Activated CD4-positive, alpha-beta T cell treated with anti-CD3 and anti-CD28 coated beads, Interleukin-2, amount 10 ng/mL, durations not matched to agents 7 days and 5 days (primary cell): ENCODE data around the gene NLGN3. TPM values are rescaled to one million over a fixed set of nuclear protein-coding genes. Genes with fewer than 3 reads are reported as not detected.

Source experiments
- CTCF ChIA-PET: fragments of 350-600 bp; sonication (Branson Sonifier 250); formaldehyde crosslinking; loops from one replicate; lab custom pipeline; 2021; ENCODE audit warnings: antibody characterized with exemption; lab: Charles Lee
- POLR2A ChIA-PET: fragments of 350-600 bp; sonication (Branson Sonifier 250); formaldehyde crosslinking; loops from one replicate; lab custom pipeline; 2021; ENCODE audit warnings: antibody characterized with exemption; lab: Charles Lee
- DNase-seq: peaks from one replicate; pipeline ENCODE4 v3.0.0-alpha.2; 2020
- H3K27ac Mint-ChIP-seq: one replicate; pipeline ENCODE4 v1.8.0; 2021; ENCODE audit warnings: mild to moderate bottlenecking, moderate library complexity, mixed read lengths
- H3K27me3 Mint-ChIP-seq: one replicate; pipeline ENCODE4 v1.8.0; 2021; ENCODE audit warnings: mixed read lengths
- H3K36me3 Mint-ChIP-seq: one replicate; pipeline ENCODE4 v1.8.0; 2021; ENCODE audit warnings: low read depth, mixed read lengths
- H3K4me1 Mint-ChIP-seq: one replicate; pipeline ENCODE4 v1.8.0; 2021; ENCODE audit warnings: mixed read lengths
- H3K4me3 Mint-ChIP-seq: one replicate; pipeline ENCODE4 v1.8.0; 2021; ENCODE audit warnings: mild to moderate bottlenecking, moderate library complexity, mixed read lengths
- H3K9me3 Mint-ChIP-seq: one replicate; pipeline ENCODE4 v1.8.0; 2021; ENCODE audit warnings: mixed read lengths
- total RNA-seq, 2 experiments: library from RNA; stranded (reverse); gene quantifications; one replicate each; pipeline ENCODE4 v1.2.3, GENCODE V29; 2021

The NLGN3 gene
- total RNA-seq, 2 experiments from 2014 or later, result 0.98 to 1.6 TPM

DNA sequence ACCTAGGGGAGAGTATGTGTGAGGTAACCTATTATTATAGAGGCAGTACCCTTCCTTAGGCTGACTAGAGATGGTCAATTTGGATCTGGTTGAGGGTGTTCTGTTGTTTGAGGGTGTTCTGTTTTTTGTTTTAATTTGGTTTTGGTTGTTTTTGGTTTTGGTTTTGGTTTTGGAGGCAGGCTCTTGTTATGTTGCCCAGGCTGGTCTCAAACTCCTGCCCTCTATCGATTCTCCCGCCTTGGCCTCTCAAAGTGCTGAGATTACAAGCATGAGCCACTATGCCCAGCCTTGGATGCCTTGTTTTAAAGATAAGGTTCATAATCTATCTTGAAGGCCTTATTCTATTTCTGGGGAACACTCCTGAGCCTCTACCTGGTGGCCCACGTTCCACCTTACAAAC lies 39.0 kb upstream of the NLGN3 start:
- Mint-ChIP-seq H3K9me3 (no peaks in the 10 kb centered on the region), H3K36me3 (peaks cover 63% of the 10 kb centered on the region)
- CTCF ChIA-PET, result no interaction called here

DNA sequence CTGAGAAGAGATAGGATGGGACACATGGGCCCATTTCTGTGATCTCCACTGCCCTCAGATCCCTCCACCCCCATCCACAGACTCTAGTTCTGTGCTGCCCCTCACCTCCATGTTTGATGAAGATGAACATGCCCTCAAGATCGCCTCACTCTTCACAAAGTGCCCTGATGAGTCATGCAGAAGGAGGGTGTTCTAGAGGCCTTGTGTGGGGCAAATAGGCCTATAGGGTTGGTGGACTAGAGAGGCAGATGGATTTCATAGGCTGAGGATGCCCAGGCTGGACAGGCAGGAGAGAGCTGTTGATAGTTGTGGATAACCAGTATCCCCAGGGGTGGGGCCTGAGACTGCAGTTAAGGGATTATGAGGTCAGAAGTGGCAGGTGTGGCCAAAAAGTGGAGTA lies 38.2 kb upstream of the NLGN3 start, which contains the start of gene CXorf65:
Gene CXorf65, minus strand, starts transcription at position 314 of the 400 bp plus-strand sequence. Its CDS starts 184 bp downstream, at position 130.
- POLR2A ChIA-PET, result no interaction called here
- CTCF ChIA-PET, result interaction anchor here (1.5 kb wide), 1 partner anchor 12 kb away, joined by 4 read pairs; the partner anchor contains the start of gene MED12
- peaks cover 59% of the 10 kb centered on the region for H3K4me1 Mint-ChIP-seq

More for the DNA sequence above, 39.0 kb upstream of the NLGN3 start:
- Mint-ChIP-seq H3K4me3 (peak overlapping the region; percentile 63), H3K4me1 (peaks cover 65% of the 10 kb centered on the region), H3K27ac (peak overlapping the region; percentile 88), H3K27me3 (no peaks in the 10 kb centered on the region)
- POLR2A ChIA-PET, result no interaction called here
- peak; percentile 25 for DNase-seq

DNA sequence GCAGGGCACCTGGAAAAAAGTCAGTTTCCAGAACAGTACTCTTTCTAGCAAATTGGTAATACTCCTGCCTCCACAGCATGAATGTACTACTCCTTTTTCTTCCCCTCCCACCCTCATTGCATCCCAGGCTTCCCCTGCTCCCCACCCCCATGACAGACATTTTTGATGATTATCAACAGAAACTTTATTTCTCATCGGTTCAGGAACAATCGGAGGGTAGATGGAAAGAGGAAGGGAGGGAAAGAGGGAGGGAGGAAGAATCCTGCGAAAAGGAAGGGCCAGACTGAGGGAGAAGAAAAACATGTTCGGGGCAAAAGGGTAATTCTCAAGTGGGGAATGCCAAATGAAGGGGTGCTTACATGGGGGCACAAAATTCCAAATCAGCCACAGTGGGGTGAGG lies 37.4 kb upstream of the NLGN3 start:
- H3K27ac Mint-ChIP-seq, result peak overlapping the region; percentile 99
- peak overlapping the region; percentile 98 for H3K4me3 Mint-ChIP-seq
- no peaks in the 10 kb centered on the region for H3K9me3 Mint-ChIP-seq
- no peak for DNase-seq
- peaks cover 70% of the 10 kb centered on the region for H3K36me3 Mint-ChIP-seq
- POLR2A ChIA-PET, result no interaction called here
- CTCF ChIA-PET, result interaction anchor here (1.3 to 1.5 kb wide), 2 partner anchors 11 to 23 kb away, joined by 3 to 4 read pairs; partner anchors contain the start of gene MED12
- H3K4me1 Mint-ChIP-seq, result peaks cover 57% of the 10 kb centered on the region
- H3K27me3 Mint-ChIP-seq, result no peaks in the 10 kb centered on the region

More for the DNA sequence above, 38.2 kb upstream of the NLGN3 start, which contains the start of gene CXorf65:
- Mint-ChIP-seq H3K27me3 (no peaks in the 10 kb centered on the region), H3K9me3 (no peaks in the 10 kb centered on the region), H3K4me3 (peak within 1 kb of the TSS; percentile 98), H3K36me3 (peaks cover 70% of the 10 kb centered on the region), H3K27ac (peak within 1 kb of the TSS; percentile 99)
- no peak for DNase-seq

DNA sequence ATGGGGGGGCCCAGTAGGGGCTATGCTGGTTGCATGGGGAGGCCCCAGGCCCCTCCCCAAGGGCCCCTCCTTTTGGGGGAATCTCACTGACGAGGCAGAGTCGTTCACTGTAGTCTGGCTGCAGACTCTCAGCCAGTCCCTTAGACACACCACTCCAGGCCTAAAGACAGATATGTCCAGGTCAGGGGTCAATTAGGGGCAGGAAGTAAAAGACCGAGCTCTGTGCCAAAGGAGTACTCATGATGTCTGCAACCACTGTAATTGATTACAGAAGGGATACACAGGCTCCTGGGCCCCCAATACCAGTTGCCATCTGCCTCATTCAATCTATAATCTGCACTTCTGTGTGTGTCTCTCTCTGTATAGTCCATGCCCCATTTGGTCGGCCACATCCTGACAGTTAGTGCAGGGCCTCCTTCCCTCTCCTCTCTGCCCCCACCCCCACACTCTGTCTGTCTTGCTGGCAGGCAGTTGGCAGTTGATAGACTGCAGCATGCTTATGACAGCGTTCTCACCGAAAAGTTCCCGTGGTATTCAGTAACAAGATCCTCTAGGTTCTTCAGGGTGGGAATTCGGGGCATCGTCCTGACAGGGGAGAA lies 36.8 kb upstream of the NLGN3 start:
- peak overlapping the region; percentile 98 for H3K4me3 Mint-ChIP-seq
- peaks cover 70% of the 10 kb centered on the region for H3K36me3 Mint-ChIP-seq
- POLR2A ChIA-PET, result no interaction called here
- no peaks in the 10 kb centered on the region for H3K9me3 Mint-ChIP-seq
- H3K4me1 Mint-ChIP-seq, result peaks cover 57% of the 10 kb centered on the region
- DNase-seq, result peak; percentile 65
- CTCF ChIA-PET, result interaction anchor here (1.3 to 1.5 kb wide), 2 partner anchors 11 to 22 kb away, joined by 3 to 4 read pairs; partner anchors contain the start of gene MED12
- peak overlapping the region; percentile 99 for H3K27ac Mint-ChIP-seq
- no peaks in the 10 kb centered on the region for H3K27me3 Mint-ChIP-seq

DNA sequence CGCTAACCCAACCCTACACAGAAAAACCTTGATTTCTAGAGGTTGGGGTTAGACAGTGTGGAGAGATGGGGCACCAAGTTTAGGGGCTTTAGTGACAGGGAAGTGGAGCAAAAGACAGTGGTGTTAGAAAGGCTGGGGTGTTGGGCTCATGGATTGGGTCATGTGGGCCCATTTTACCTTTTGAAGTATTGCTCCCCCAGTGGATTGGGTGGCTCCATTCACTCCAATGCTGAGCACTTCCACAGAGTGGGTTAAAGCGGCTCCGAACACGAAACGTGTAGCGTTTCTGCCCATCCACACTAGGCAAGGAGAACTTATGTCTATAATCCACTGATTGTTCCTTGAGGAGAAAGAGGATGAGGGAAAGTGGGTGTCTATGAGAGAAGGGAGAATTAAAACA lies 35.6 kb upstream of the NLGN3 start:
- POLR2A ChIA-PET, result no interaction called here
- H3K27me3 Mint-ChIP-seq, result no peaks in the 10 kb centered on the region
- peak; percentile 26 for DNase-seq
- peaks cover 66% of the 10 kb centered on the region for H3K36me3 Mint-ChIP-seq
- no peaks in the 10 kb centered on the region for H3K9me3 Mint-ChIP-seq
- H3K4me3 Mint-ChIP-seq, result peak overlapping the region; percentile 98
- H3K4me1 Mint-ChIP-seq, result peaks cover 52% of the 10 kb centered on the region
- CTCF ChIA-PET, result interaction anchor here (1.7 kb wide), 1 partner anchor 8 kb away, joined by 5 read pairs; no protein-coding TSS in a partner anchor
- peak overlapping the region; percentile 99 for H3K27ac Mint-ChIP-seq

DNA sequence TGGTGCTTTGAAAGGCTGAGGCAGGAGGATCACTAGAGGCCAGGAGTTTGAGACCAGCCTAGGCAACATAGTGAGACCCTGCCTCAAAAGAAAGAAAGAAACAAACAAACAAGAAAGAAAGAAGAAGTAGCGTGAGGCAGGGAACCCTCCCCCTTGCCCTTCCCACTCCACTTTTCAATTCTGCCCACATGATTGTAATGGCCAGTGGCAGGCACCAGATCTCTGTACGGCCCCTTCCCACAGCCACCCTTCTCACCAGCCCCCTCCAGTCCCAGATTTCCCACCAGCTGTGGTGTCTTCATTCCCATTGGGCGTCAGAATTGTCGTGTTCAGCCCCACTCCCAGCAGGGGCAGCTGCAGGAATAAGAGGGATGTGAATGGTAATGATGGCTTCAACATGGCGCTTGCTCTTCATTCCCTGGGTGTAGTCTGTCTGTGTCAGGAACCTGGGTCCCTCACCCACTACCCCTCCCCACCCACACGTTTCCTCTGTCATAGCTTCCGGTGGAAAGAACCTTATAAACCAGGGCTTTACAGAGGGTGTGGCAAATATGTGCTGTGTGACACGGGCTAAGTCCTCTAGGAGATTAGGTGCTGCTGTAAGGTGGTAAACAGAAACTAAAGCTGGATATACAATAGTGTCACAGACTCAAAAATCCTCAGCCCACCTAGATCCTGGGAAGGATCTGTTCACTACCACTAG lies 33.3 kb upstream of the NLGN3 start, which contains the start of gene IL2RG:
Gene IL2RG, minus strand, starts transcription at position 437 of the 703 bp plus-strand sequence. Its CDS starts 38 bp downstream, at position 399.
- peaks cover 39% of the 10 kb centered on the region for H3K4me1 Mint-ChIP-seq
- ChIA-PET POLR2A (interaction anchor here (0.6 to 1.5 kb wide), 2 partner anchors 9 to 71 kb away, joined by 3 to 6 read pairs; no protein-coding TSS in a partner anchor), CTCF (interaction anchor here (1.2 to 1.7 kb wide), 5 partner anchors 8 to 21 kb away, joined by 3 to 9 read pairs (median 5); no protein-coding TSS in a partner anchor)
- no peaks in the 10 kb centered on the region for H3K27me3 Mint-ChIP-seq
- peaks cover 50% of the 10 kb centered on the region for H3K36me3 Mint-ChIP-seq
- H3K27ac Mint-ChIP-seq, result peak within 1 kb of the TSS; percentile 99
- H3K9me3 Mint-ChIP-seq, result no peaks in the 10 kb centered on the region
- DNase-seq, result peak; percentile 87
- peak within 1 kb of the TSS; percentile 98 for H3K4me3 Mint-ChIP-seq

DNA sequence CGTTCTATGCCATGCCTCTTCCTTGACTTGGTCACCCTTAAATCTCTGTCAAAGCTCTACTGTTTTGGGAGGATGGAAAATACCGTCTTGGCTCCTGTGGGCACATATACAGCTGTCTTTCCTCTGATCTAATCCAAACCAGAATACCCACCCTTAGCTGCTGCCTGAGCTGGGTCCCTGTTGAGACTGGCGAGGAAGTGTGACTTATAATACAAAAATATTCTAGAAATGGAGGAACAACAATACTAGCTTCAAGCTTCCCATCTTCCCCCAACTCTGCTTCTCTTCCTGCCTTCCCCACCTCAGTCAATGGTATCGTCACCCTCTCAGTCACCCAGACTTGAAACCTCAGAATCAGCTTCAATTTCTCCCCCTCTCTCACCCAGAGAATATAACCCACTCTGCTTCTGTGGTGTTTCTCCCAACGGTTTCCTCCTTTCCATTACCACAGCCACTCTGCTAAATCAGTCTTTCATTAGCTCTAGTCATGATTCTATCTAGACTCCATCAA lies 32.7 kb upstream of the NLGN3 start:
- peak overlapping the region; percentile 98 for H3K4me3 Mint-ChIP-seq
- POLR2A ChIA-PET, result interaction anchor here (0.6 to 1.5 kb wide), 2 partner anchors 10 to 70 kb away, joined by 3 to 6 read pairs; no protein-coding TSS in a partner anchor
- CTCF ChIA-PET, result interaction anchor here (1.2 to 1.7 kb wide), 5 partner anchors 9 to 20 kb away, joined by 3 to 9 read pairs (median 5); no protein-coding TSS in a partner anchor

DNA sequence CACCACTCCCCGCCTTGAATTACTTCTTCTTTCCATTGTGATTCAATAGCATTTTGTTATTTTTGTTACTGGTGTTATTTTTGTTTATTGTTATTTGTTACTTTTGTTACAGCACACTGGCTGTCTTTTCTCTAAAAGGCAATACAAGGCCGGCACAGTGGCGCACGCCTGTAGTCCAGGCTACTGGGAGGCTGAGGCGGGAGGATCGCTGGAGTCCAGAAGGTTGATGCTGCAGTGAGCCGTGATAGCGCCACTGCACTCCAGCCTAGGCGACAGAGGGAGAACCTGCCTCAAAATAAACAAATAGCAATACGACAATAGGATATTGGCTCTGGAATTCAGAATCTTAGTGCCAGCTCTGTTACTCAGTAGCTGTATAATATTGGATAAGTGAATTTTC lies 27.3 kb upstream of the NLGN3 start:
- H3K9me3 Mint-ChIP-seq, result no peaks in the 10 kb centered on the region

More for the DNA sequence above, 32.7 kb upstream of the NLGN3 start:
- DNase-seq, result peak; percentile 33
- Mint-ChIP-seq H3K4me1 (peaks cover 35% of the 10 kb centered on the region), H3K27me3 (no peaks in the 10 kb centered on the region), H3K9me3 (no peaks in the 10 kb centered on the region), H3K36me3 (peaks cover 44% of the 10 kb centered on the region), H3K27ac (peak overlapping the region; percentile 99)

DNA sequence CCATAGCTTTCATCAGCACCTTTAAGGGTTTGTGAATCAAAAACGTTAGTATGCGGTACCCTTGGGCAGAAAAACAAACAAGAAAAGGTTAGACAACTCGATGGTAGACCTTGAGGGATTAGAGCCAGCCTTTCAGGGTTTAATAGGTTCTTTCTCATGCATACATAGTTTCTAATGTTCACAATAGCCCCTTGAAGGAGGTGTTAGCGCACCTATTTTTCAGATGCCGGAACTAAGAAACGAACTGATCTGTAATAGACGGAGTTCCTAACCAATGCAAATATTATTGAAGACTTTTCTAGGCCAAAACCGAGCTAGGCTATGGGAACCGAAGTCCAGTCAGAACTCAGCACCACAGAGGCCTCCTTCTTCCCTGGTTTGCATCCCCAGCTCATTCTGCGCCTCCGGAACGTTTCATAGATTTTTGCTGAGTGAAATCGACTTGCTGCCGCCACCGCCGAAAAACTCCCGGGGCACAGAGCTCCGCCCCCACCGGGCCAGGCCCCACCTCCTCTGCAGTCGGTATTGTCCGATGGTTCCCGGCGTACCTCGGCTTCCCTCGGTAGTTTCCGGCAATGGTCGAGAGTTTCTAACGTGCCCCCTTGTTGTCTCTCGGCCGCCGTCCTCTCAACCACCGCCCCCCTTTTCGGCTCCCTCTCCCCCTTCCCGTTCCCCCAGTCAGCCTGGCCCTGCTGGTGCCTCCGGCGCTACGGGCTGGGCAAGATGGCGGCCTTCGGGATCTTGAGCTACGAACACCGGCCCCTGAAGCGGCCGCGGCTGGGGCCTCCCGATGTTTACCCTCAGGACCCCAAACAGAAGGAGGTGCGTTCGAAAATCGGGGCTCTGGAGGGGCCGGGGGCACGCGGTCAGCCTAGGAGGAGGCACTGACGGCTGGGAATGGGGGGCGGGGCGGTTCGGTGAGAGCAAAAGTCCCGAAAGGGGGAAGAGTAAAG lies 26.3 kb upstream of the NLGN3 start, which contains the start of gene MED12:
Gene MED12, plus strand, starts transcription at position 565 of the 953 bp plus-strand sequence. Its CDS starts 159 bp downstream, at position 724.
- Mint-ChIP-seq H3K9me3 (no peaks in the 10 kb centered on the region), H3K27ac (peak within 1 kb of the TSS; percentile 91), H3K4me3 (peak within 1 kb of the TSS; percentile 81), H3K27me3 (no peaks in the 10 kb centered on the region), H3K36me3 (peaks cover 18% of the 10 kb centered on the region), H3K4me1 (peaks cover 32% of the 10 kb centered on the region)
- DNase-seq, result peak; percentile 79
- CTCF ChIA-PET, result interaction anchor here (0.5 to 2.7 kb wide), 8 partner anchors 9 to 237 kb away, joined by 3 to 15 read pairs (median 4); partner anchors contain the start of genes CXorf65, FOXO4 and NONO
- POLR2A ChIA-PET, result interaction anchor here (0.6 to 1.3 kb wide), 4 partner anchors 8 to 1152 kb away, joined by 3 to 6 read pairs (median 4); no protein-coding TSS in a partner anchor

More for the DNA sequence above, 27.3 kb upstream of the NLGN3 start:
- Mint-ChIP-seq H3K27ac (peak overlapping the region; percentile 19), H3K27me3 (no peaks in the 10 kb centered on the region), H3K36me3 (peaks cover 11% of the 10 kb centered on the region), H3K4me3 (no peak overlapping the region), H3K4me1 (peaks cover 36% of the 10 kb centered on the region)
- DNase-seq, result no peak
- ChIA-PET CTCF (interaction anchor here (0.6 to 2.6 kb wide), 5 partner anchors 10 to 166 kb away, joined by 3 to 15 read pairs (median 5); partner anchors contain the start of genes FOXO4 and NONO), POLR2A (interaction anchor here (1.0 kb wide), 1 partner anchor 16 kb away, joined by 3 read pairs; no protein-coding TSS in a partner anchor)

DNA sequence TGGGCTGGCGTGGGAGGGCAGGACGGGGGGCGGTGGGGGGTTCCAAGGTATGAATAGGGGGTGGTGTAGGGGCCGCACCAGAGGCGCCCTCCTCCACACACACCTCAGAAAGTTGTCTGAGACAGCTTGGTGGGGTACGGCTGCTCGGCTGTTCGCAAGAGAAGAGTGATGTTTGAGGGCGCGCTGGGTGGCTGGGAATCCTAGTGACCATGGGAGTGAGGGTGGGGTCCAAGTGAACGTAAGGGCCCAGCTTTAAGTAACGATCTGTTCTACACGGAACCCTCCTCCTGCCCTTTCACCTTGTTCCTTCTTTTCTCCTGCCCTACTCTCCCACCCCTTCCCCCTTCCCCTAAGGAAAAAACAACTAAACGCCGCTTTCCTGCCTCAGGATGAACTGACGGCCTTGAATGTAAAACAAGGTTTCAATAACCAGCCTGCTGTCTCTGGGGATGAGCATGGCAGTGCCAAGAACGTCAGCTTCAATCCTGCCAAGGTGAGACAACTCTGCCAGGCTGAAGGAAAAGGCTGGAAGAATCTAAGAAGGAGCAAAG lies 25.6 kb upstream of the NLGN3 start:
- DNase-seq, result no peak
- Mint-ChIP-seq H3K4me3 (peak overlapping the region; percentile 81), H3K36me3 (peaks cover 22% of the 10 kb centered on the region), H3K27ac (peak overlapping the region; percentile 91), H3K9me3 (no peaks in the 10 kb centered on the region), H3K4me1 (peaks cover 27% of the 10 kb centered on the region), H3K27me3 (no peaks in the 10 kb centered on the region)
- CTCF ChIA-PET, result interaction anchor here (0.5 to 2.7 kb wide), 6 partner anchors 11 to 238 kb away, joined by 3 to 15 read pairs (median 4); partner anchors contain the start of genes CXorf65 and FOXO4
- POLR2A ChIA-PET, result interaction anchor here (0.6 to 1.3 kb wide), 2 partner anchors 9 to 413 kb away, joined by 4 to 6 read pairs; no protein-coding TSS in a partner anchor
